Right cardiac atrium (tissue), 5 donors: ENCODE measurements around the gene EIF4H. TPM values are rescaled to one million over a fixed set of nuclear protein-coding genes. Genes with fewer than 3 reads are reported as not detected.
"Not testable (repeated sequence)": the region's sequence is repeated elsewhere in the genome, so short reads cannot be mapped to it uniquely, and the experiment has no call there.

ENCODE experiments used
- ATAC-seq, 2 donors: fragments of 200-7000 bp; cut with Tn5 transposase; one replicate each; pipeline versions ENCODE4 v1.8.0 to v1.9.1; 2020; ENCODE audit warnings: moderate library complexity in 2 of 2, mild to moderate bottlenecking in 1 of 2
- DNase-seq, 3 donors: peaks; one replicate each; pipeline ENCODE4 v3.0.0-alpha.2; 2020
- H3K27ac ChIP-seq: one replicate; pipeline ENCODE4 v1.5.1; 2013; ENCODE audit warnings: mild to moderate bottlenecking, low read length, control low read depth, moderate library complexity
- H3K27me3 ChIP-seq: one replicate; pipeline ENCODE4 v1.6.1; 2013; ENCODE audit not compliant: control insufficient read depth, insufficient read depth
- H3K4me1 ChIP-seq: one replicate; pipeline ENCODE4 v1.6.1; 2013; ENCODE audit warnings: low read length; ENCODE audit not compliant: control insufficient read depth, insufficient read depth
- H3K4me3 ChIP-seq: one replicate; pipeline ENCODE4 v1.5.1; 2013; ENCODE audit warnings: low read length, control low read depth
- H3K9me3 ChIP-seq: one replicate; pipeline ENCODE4 v1.6.1; 2013; ENCODE audit warnings: low read length; ENCODE audit not compliant: control insufficient read depth
- WGBS: extraction: QIAGEN DNeasy Blood & Tissue Kit; methylation state at CpG from one replicate; pipeline ENCODE4 v1.1.7; 2013; 5-methylcytosine and 5-hydroxymethylcytosine counted together
- intact Hi-C, 4 donors: fragments of 100-400 bp; cut with DNase I; formaldehyde crosslinking; loops; one replicate each; pipeline versions ENCODE4 v1.11.0 to v1.14.0; 2022 to 2023
- polyA plus RNA-seq: library from polyadenylated mRNA; stranded (reverse); fragments of 200-250 nt; gene quantifications from one replicate; pipeline ENCODE4 v1.2.3, GENCODE V29; 2013
- total RNA-seq, 4 donors: library from RNA; stranded (reverse); fragmentation: NEBNext Ultra II Directional; extraction: Animal tissue kit (Norgen Biotek cat#: 25700); gene quantifications; one replicate each; pipeline ENCODE4 v1.2.1, GENCODE V29; 2021
- donor health status: healthy with polysubstance abuse.
- donor health status: DM: no; HTN: yes; CAD: no.
- donor health status: DM: no; HTN: no; CAD: no.
- donor health status: DM: no; HTN: yes; CAD: no; lungs with severe emphysema.
- donor health status: DM: yes; HTN: yes; CAD: no.

Gene EIF4H
- total and polyA plus RNA-seq, 5 donors = 139 to 223 (median 202) TPM

GRCh38 chr7:74185016-74185415, 10.9 kb downstream of the EIF4H start:
- Histone ChIP-seq H3K4me1 (peaks cover 28% of the 10 kb centered on the region), H3K27ac (no peak overlapping the region), H3K9me3 (no peaks in the 10 kb centered on the region), H3K27me3 (no peaks in the 10 kb centered on the region), H3K4me3 (no peak overlapping the region)
- no peak for ATAC-seq
- DNase-seq = no peak
- intact Hi-C loops = no loop called here
- WGBS = 84% methylated on average over 6 of the region's 6 CpGs

- Histone ChIP-seq H3K27me3 (no peaks in the 10 kb centered on the region), H3K4me3 (no peak overlapping the region), H3K27ac (peak overlapping the region; percentile 53), H3K4me1 (peaks cover 28% of the 10 kb centered on the region), H3K9me3 (no peaks in the 10 kb centered on the region)
- intact Hi-C loops = no loop called here
- DNase-seq = no peak
- no peak for ATAC-seq
- 10% methylated on average over 5 of the region's 5 CpGs for WGBS
These were observed 11.5 kb downstream of the EIF4H start for GRCh38 chr7:74185636-74186035.

GRCh38 chr7:74187915-74188675, 13.9 kb downstream of the EIF4H start:
- ATAC-seq (peak; percentile 29 to 56), DNase-seq (no peak)
- 56% methylated on average over 11 of the region's 11 CpGs for WGBS
- peaks cover 21% of the 10 kb centered on the region for H3K4me1 ChIP-seq
- no peaks in the 10 kb centered on the region for H3K9me3 ChIP-seq
- H3K27ac ChIP-seq = peak overlapping the region; percentile 66
- no peaks in the 10 kb centered on the region for H3K27me3 ChIP-seq
- H3K4me3 ChIP-seq = no peak overlapping the region
- intact Hi-C loops = no loop called here

- intact Hi-C loops = no loop called here
These were observed 16.1 kb downstream of the EIF4H start for GRCh38 chr7:74190259-74190658.

GRCh38 chr7:74191231-74191630, 17.1 kb downstream of the EIF4H start:
- DNase-seq = no peak

More at GRCh38 chr7:74190259-74190658, 16.1 kb downstream of the EIF4H start:
- WGBS = 89% methylated on average over 7 of the region's 7 CpGs
- ATAC-seq (no peak), DNase-seq (no peak)
- H3K27me3 ChIP-seq = no peaks in the 10 kb centered on the region
- no peaks in the 10 kb centered on the region for H3K9me3 ChIP-seq
- H3K4me3 ChIP-seq = no peak overlapping the region
- no peak overlapping the region for H3K27ac ChIP-seq
- peaks cover 12% of the 10 kb centered on the region for H3K4me1 ChIP-seq

GRCh38 chr7:74193054-74193453, 18.9 kb downstream of the EIF4H start:
- H3K4me1 ChIP-seq = peaks cover 6% of the 10 kb centered on the region
- H3K27me3 ChIP-seq = no peaks in the 10 kb centered on the region
- 81% methylated on average over 8 of the region's 8 CpGs for WGBS
- intact Hi-C loops = no loop called here
- no peak overlapping the region for H3K4me3 ChIP-seq
- H3K27ac ChIP-seq = no peak overlapping the region
- ATAC-seq = no peak
- no peak for DNase-seq
- no peaks in the 10 kb centered on the region for H3K9me3 ChIP-seq

More at GRCh38 chr7:74191231-74191630, 17.1 kb downstream of the EIF4H start:
- Histone ChIP-seq H3K27me3 (no peaks in the 10 kb centered on the region), H3K27ac (no peak overlapping the region), H3K4me3 (no peak overlapping the region), H3K4me1 (peaks cover 11% of the 10 kb centered on the region), H3K9me3 (no peaks in the 10 kb centered on the region)
- ATAC-seq = no peak
- 85% methylated on average over 9 of the region's 9 CpGs for WGBS
- intact Hi-C loops = no loop called here

- H3K4me1 ChIP-seq = no peaks in the 10 kb centered on the region
- H3K27me3 ChIP-seq = no peaks in the 10 kb centered on the region
- DNase-seq (no peak), ATAC-seq (no peak)
- H3K4me3 ChIP-seq = no peak overlapping the region
- whole genome bisulfite sequencing = 92% methylated on average over 7 of the region's 7 CpGs
- no peak overlapping the region for H3K27ac ChIP-seq
- no peaks in the 10 kb centered on the region for H3K9me3 ChIP-seq
- intact Hi-C loops = no loop called here
These were observed 19.8 kb downstream of the EIF4H start for GRCh38 chr7:74193913-74194312.

GRCh38 chr7:74194686-74195085, 20.5 kb downstream of the EIF4H start:
- Histone ChIP-seq H3K27ac (no peak overlapping the region), H3K27me3 (no peaks in the 10 kb centered on the region), H3K9me3 (no peaks in the 10 kb centered on the region), H3K4me1 (no peaks in the 10 kb centered on the region), H3K4me3 (no peak overlapping the region)
- 91% methylated on average over 14 of the region's 14 CpGs for WGBS
- no peak for DNase-seq
- no peak for ATAC-seq
- intact Hi-C loops = no loop called here

GRCh38 chr7:74195139-74195860, 21.1 kb downstream of the EIF4H start:
- H3K27me3 ChIP-seq, H3K27ac ChIP-seq, intact Hi-C loops, DNase-seq, H3K9me3 ChIP-seq, H3K4me3 ChIP-seq, H3K4me1 ChIP-seq: not testable (repeated sequence)
- 50% methylated on average over 18 of the region's 23 CpGs for WGBS
- ATAC-seq = peak; percentile 25 to 58

GRCh38 chr7:74195968-74196654, 22.0 kb downstream of the EIF4H start:
- H3K27me3 ChIP-seq, intact Hi-C loops, H3K4me1 ChIP-seq, H3K27ac ChIP-seq, H3K4me3 ChIP-seq, H3K9me3 ChIP-seq: not testable (repeated sequence)
- 57% methylated on average over 16 of the region's 19 CpGs for whole genome bisulfite sequencing
- ATAC-seq (peak; percentile 61 to 62), DNase-seq (peak in 1 of 3 donors; percentile 60)
